ENCODE results near the gene RAB1B. TPM values are rescaled to one million over a fixed set of nuclear protein-coding genes. Genes with fewer than 3 reads are reported as not detected.

The RAB1B gene
- total RNA-seq, 1 experiment from 2014 or later = 380 TPM

DNA sequence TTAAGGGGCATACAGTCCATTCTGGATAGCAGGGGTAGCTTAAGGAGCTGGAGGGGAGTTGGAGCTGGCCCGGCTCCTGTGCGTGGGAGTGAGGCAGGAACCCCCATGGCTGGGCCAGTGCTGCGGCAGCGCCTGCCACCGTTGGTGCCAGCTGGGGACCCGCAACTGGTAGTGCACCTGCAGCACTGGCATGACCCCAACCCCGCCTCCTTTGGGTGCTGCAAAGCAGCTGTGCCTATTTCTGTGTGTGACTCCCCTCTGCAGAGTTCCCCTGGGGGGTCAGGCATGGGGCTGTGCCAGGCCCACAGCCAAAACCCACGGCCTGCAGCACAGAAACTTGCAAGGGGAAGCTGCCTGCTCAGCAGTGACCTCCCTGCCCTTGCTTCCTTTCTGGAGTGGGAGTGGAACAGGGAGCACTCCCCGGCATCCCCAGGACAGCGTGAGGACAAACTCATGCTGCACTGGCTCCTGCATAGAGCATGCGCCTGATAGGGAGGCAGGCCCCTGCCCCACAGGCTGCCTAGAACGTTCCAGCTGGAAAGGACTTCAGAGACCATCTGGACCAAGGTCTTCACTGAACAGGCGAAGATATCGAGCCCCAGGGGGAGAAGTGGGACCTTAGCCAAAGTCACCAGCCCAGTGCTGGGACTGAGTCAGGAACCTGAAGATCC lies 26.2 kb upstream of the RAB1B start:
- no peaks in the 10 kb centered on the region for H3K79me2 ChIP-seq (ENCODE audit: low read length)

DNA sequence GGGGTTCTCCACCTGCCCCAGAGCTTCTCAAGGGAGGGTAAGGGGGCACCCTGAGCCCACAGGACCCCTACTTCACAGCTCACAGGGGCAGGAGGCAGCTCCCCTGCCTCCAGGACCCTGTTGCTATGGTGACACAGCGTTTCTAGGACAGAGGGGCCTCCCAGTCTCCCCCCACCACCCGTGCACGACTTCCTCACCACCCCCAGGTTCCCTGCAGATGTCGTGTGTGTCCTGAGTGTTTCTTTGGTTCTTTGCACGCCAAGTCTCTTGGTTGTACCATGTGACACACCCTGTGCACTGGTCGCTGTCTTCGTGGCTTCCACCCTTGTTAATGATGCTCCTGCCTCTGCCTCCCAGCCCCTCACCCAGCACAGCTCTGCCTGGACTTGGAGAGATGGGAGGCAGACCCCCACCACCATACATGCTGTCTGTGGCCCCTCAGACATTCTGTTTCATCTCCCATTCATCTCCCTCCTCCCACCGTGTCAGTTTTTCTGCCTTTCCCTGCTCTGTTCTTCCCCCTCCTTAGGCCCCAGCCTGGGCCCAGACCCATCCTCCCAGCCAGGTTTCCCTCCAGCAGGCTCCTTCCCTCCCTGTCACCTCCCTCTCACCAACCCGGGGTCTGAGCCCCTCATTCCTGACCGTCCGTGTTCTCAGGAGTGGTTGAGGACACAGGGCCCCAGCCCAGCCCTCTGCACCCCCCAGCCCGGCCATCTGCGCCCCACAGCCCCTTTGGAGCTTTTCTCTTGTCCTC lies 24.5 kb upstream of the RAB1B start:
- TF ChIP-seq, protein P1, sequence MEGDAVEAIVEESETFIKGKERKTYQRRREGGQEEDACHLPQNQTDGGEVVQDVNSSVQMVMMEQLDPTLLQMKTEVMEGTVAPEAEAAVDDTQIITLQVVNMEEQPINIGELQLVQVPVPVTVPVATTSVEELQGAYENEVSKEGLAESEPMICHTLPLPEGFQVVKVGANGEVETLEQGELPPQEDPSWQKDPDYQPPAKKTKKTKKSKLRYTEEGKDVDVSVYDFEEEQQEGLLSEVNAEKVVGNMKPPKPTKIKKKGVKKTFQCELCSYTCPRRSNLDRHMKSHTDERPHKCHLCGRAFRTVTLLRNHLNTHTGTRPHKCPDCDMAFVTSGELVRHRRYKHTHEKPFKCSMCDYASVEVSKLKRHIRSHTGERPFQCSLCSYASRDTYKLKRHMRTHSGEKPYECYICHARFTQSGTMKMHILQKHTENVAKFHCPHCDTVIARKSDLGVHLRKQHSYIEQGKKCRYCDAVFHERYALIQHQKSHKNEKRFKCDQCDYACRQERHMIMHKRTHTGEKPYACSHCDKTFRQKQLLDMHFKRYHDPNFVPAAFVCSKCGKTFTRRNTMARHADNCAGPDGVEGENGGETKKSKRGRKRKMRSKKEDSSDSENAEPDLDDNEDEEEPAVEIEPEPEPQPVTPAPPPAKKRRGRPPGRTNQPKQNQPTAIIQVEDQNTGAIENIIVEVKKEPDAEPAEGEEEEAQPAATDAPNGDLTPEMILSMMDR (conservative IDR thresholded peaks at IDR 0.05; ENCODE audit: low read depth, low read length) = no peak
- TF ChIP-seq EZH2phosphoT487 (IDR thresholded peaks at IDR 0.05; ENCODE audit: borderline replicate concordance, low read length) (no peak), EZH2 (IDR thresholded peaks at IDR 0.05; ENCODE audit: low read length, unreplicated experiment) (no peak)
- Histone ChIP-seq H3K36me3 (ENCODE audit: low read depth, low read length) (peaks cover 7% of the 10 kb centered on the region; the same call in 1 of the 2 replicates), H3K9ac (ENCODE audit: low read length) (no peak overlapping the region), H3K4me1 (ENCODE audit: insufficient read depth, low read length) (no peaks in the 10 kb centered on the region), H3K27ac (ENCODE audit: low read length) (no peak overlapping the region), H3K9me3 (ENCODE audit: low read length) (no peaks in the 10 kb centered on the region), H2AFZ (ENCODE audit: low read length) (no peak overlapping the region), H3K79me2 (ENCODE audit: low read length) (no peaks in the 10 kb centered on the region), H4K20me1 (ENCODE audit: low read length) (no peaks in the 10 kb centered on the region), H3K27me3 (ENCODE audit: low read length) (no peaks in the 10 kb centered on the region), H3K4me2 (ENCODE audit: low read length) (no peak overlapping the region), H3F3A (ENCODE audit: low read length, unreplicated experiment) (no peaks in the 10 kb centered on the region), H3K9me2 (replicated peaks; ENCODE audit: low read length) (no peaks in the 10 kb centered on the region), H3K4me3 (ENCODE audit: low read length) (no peak overlapping the region)
- ChIA-PET CTCF (no interaction called here), POLR2A (ENCODE audit: unreplicated experiment) (no interaction called here)
- DNase-seq (no peak), ATAC-seq (no peak)
- intact Hi-C loops (cut with micrococcal nuclease) = no loop called here
- BruUV-seq (replicated peaks) = TSS peak; percentile 37

More for the DNA sequence above, 26.2 kb upstream of the RAB1B start:
- Histone ChIP-seq H3K4me1 (ENCODE audit: insufficient read depth, low read length) (no peaks in the 10 kb centered on the region), H3K4me3 (ENCODE audit: low read length) (no peak overlapping the region), H3K27me3 (ENCODE audit: low read length) (no peaks in the 10 kb centered on the region), H2AFZ (ENCODE audit: low read length) (no peak overlapping the region), H3K27ac (ENCODE audit: low read length) (no peak overlapping the region), H3K9me3 (ENCODE audit: low read length) (no peaks in the 10 kb centered on the region), H3K9me2 (replicated peaks; ENCODE audit: low read length) (no peaks in the 10 kb centered on the region), H3K36me3 (ENCODE audit: low read depth, low read length) (peaks cover 8% of the 10 kb centered on the region; the same call in 1 of the 2 replicates), H4K20me1 (ENCODE audit: low read length) (no peaks in the 10 kb centered on the region), H3F3A (ENCODE audit: low read length, unreplicated experiment) (no peaks in the 10 kb centered on the region), H3K4me2 (ENCODE audit: low read length) (no peak overlapping the region), H3K9ac (ENCODE audit: low read length) (no peak overlapping the region)
- intact Hi-C loops (cut with micrococcal nuclease) = no loop called here
- no TSS peak for BruUV-seq (replicated peaks)
- POLR2A ChIA-PET (ENCODE audit: unreplicated experiment) = no interaction called here
- ATAC-seq = no peak
- no peak for TF ChIP-seq EZH2phosphoT487 (IDR thresholded peaks at IDR 0.05; ENCODE audit: borderline replicate concordance, low read length)
- no peak for TF ChIP-seq EZH2 (IDR thresholded peaks at IDR 0.05; ENCODE audit: low read length, unreplicated experiment)
- TF ChIP-seq, protein P1 (conservative IDR thresholded peaks at IDR 0.05; ENCODE audit: low read depth, low read length) = no peak
- CTCF ChIA-PET = no interaction called here
- no peak for DNase-seq

DNA sequence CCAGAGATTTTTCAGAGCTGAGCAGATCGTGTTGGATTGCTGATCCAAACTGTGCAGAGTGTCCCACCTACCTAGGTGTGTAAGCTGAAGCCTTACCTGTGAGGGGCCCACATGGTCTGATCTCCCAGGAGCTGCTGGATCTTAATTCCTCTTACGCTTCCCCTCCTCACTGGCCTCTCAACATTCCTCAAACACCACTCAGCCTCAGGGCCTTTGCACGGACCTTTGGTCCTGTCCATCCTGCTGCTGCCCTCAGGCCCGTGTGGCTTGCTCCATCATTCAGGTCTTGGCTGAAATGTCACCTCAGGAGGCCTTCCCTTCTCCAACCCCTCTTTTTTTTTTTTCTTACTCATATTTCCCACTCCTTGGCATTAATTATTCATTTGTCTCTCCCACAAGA lies 21.1 kb upstream of the RAB1B start:
- H3K4me3 ChIP-seq (ENCODE audit: low read length) = no peak overlapping the region
- no peaks in the 10 kb centered on the region for H3K27me3 ChIP-seq (ENCODE audit: low read length)
- H3K9me3 ChIP-seq (ENCODE audit: low read length) = no peaks in the 10 kb centered on the region
- ATAC-seq (no peak), DNase-seq (no peak)
- no peaks in the 10 kb centered on the region for H3K9me2 ChIP-seq (replicated peaks; ENCODE audit: low read length)
- H3K4me1 ChIP-seq (ENCODE audit: insufficient read depth, low read length) = no peaks in the 10 kb centered on the region
- H3F3A ChIP-seq (ENCODE audit: low read length, unreplicated experiment) = no peaks in the 10 kb centered on the region
- intact Hi-C loops (cut with micrococcal nuclease) = no loop called here
- no peaks in the 10 kb centered on the region for H3K79me2 ChIP-seq (ENCODE audit: low read length)
- H3K4me2 ChIP-seq (ENCODE audit: low read length) = no peak overlapping the region
- no peak overlapping the region for H3K9ac ChIP-seq (ENCODE audit: low read length)
- BruUV-seq (replicated peaks) = no TSS peak
- H2AFZ ChIP-seq (ENCODE audit: low read length) = no peak overlapping the region
- TF ChIP-seq EZH2 (IDR thresholded peaks at IDR 0.05; ENCODE audit: low read length, unreplicated experiment) (no peak), EZH2phosphoT487 (IDR thresholded peaks at IDR 0.05; ENCODE audit: borderline replicate concordance, low read length) (no peak)
- TF ChIP-seq, protein P1 (conservative IDR thresholded peaks at IDR 0.05; ENCODE audit: low read depth, low read length) = no peak
- no peaks in the 10 kb centered on the region for H4K20me1 ChIP-seq (ENCODE audit: low read length)
- H3K36me3 ChIP-seq (ENCODE audit: low read depth, low read length) = no peaks in the 10 kb centered on the region; the same call in 1 of the 2 replicates
- ChIA-PET CTCF (no interaction called here), POLR2A (ENCODE audit: unreplicated experiment) (no interaction called here)
- H3K27ac ChIP-seq (ENCODE audit: low read length) = no peak overlapping the region

All from PC-3 (cell line).